H1 (cell line): ENCODE measurements around the gene UBXN11. TPM values are rescaled to one million over a fixed set of nuclear protein-coding genes. Genes with fewer than 3 reads are reported as not detected.
"Not testable (repeated sequence)": the region's sequence is repeated elsewhere in the genome, so short reads cannot be mapped to it uniquely, and the experiment has no call there.

ENCODE experiments used
- CTCF ChIA-PET: fragments of 300-600 bp; sonication (Branson Sonifier 250); formaldehyde crosslinking; loops from one replicate; lab custom pipeline; 2021; ENCODE audit not compliant: partially characterized antibody; lab: Charles Lee
- POLR2A ChIA-PET: fragments of 300-600 bp; sonication (Branson Sonifier 250); formaldehyde crosslinking; loops from one replicate; lab custom pipeline; 2021; ENCODE audit warnings: inconsistent platforms; ENCODE audit not compliant: partially characterized antibody; lab: Charles Lee
- DNase-seq, 2 experiments: peaks; one replicate each; pipeline versions ENCODE4 v3.0.0 to v3.0.0-alpha.2; 2010 to 2022; ENCODE audit warnings: low spot score in 2 of 2, low read depth in 1 of 2, mixed read lengths in 1 of 2
- FAIRE-seq: peaks from 2 replicates; lab custom pipeline; 2011; peaks lifted over from hg19 to GRCh38; lab: Jason Lieb, UNC
- H2AFZ ChIP-seq: 2 replicates; pipeline ENCODE4 v1.8.1; 2012; ENCODE audit warnings: low read length, inconsistent platforms
- H2AK5ac ChIP-seq: 2 replicates; pipeline ENCODE4 v1.6.1; 2013; ENCODE audit warnings: low read depth, low read length
- H2BK120ac ChIP-seq: replicated peaks from 2 replicates; pipeline ENCODE3; 2013; ENCODE audit warnings: low read depth, low read length, inconsistent platforms
- H2BK12ac ChIP-seq: 2 replicates; pipeline ENCODE4 v1.6.1; 2013; ENCODE audit warnings: low read depth, low read length
- H2BK15ac ChIP-seq: 2 replicates; pipeline ENCODE4 v1.6.1; 2013; ENCODE audit warnings: low read length
- H2BK20ac ChIP-seq: 2 replicates; pipeline ENCODE4 v1.6.1; 2013; ENCODE audit warnings: low read length
- H2BK5ac ChIP-seq: 2 replicates; pipeline ENCODE4 v1.6.1; 2013; ENCODE audit warnings: low read depth, low read length
- H3K14ac ChIP-seq: 2 replicates; pipeline ENCODE4 v1.6.1; 2013; ENCODE audit warnings: inconsistent platforms; ENCODE audit not compliant: insufficient read length
- H3K18ac ChIP-seq: 2 replicates; pipeline ENCODE4 v1.6.1; 2013; ENCODE audit warnings: low read length; ENCODE audit errors: extremely low read depth
- H3K23ac ChIP-seq: 2 replicates; pipeline ENCODE4 v1.6.1; 2013; ENCODE audit warnings: inconsistent platforms; ENCODE audit not compliant: insufficient read length
- H3K23me2 ChIP-seq: 2 replicates; pipeline ENCODE4 v1.6.1; 2013; ENCODE audit warnings: low read depth, low read length
- H3K27ac ChIP-seq: 2 replicates; pipeline ENCODE4 v1.6.1; 2011; ENCODE audit warnings: low read depth, low read length, inconsistent platforms
- H3K27me3 ChIP-seq, 4 experiments: replicated peaks in 1 of 4; 1 replicate in 1 of 4; 2 replicates in 3 of 4; pipeline versions ENCODE4 v1.6.1 to v1.8.1; 2011 to 2013; ENCODE audit warnings: low read length in 3 of 4, mild to moderate bottlenecking in 3 of 4, inconsistent platforms in 2 of 4, mixed read lengths in 2 of 4, moderate library complexity in 1 of 4; ENCODE audit not compliant: control insufficient read depth in 3 of 4, insufficient read depth in 3 of 4; ENCODE audit errors: extremely low read depth in 1 of 4
- H3K36me3 ChIP-seq, 4 experiments: 2 replicates each; pipeline versions ENCODE4 v1.6.1 to v1.8.1; 2011 to 2013; ENCODE audit warnings: mild to moderate bottlenecking in 4 of 4, low read length in 3 of 4, moderate library complexity in 2 of 4, control low read depth in 1 of 4, inconsistent platforms in 1 of 4; ENCODE audit not compliant: insufficient read depth in 4 of 4, control insufficient read depth in 2 of 4
- H3K4ac ChIP-seq: replicated peaks from 2 replicates; pipeline ENCODE3; 2013; ENCODE audit warnings: low read length, low read depth, mixed read lengths, inconsistent platforms; ENCODE audit not compliant: insufficient read length
- H3K4me1 ChIP-seq, 4 experiments: replicated peaks in 1 of 4; 1 replicate in 1 of 4; 2 replicates in 3 of 4; pipeline versions ENCODE4 v1.6.1 to v1.8.1; 2011 to 2013; ENCODE audit warnings: low read length in 3 of 4, inconsistent platforms in 2 of 4, mixed read lengths in 1 of 4; ENCODE audit not compliant: insufficient read depth in 4 of 4, control insufficient read depth in 3 of 4
- H3K4me2 ChIP-seq, 2 experiments: 2 replicates each; pipeline versions ENCODE4 v1.6.1 to v1.8.1; 2011 to 2013; ENCODE audit warnings: low read depth in 2 of 2, low read length in 2 of 2, control low read depth in 1 of 2, inconsistent platforms in 1 of 2, mild to moderate bottlenecking in 1 of 2; ENCODE audit not compliant: insufficient read depth in 1 of 2
- H3K4me3 ChIP-seq, 4 experiments: fragments of 200-600, 300-600 bp in 1 of 4; sonication (generic), shearing (Covaris generic), sonication (Bioruptor Twin) in 1 of 4; 2 replicates each; pipeline versions ENCODE4 v1.5.1 to v1.8.1; 2011 to 2016; ENCODE audit warnings: low read length in 4 of 4, low read depth in 3 of 4, control low read depth in 2 of 4, inconsistent platforms in 2 of 4, mild to moderate bottlenecking in 2 of 4, mixed read lengths in 1 of 4, moderate library complexity in 1 of 4; ENCODE audit not compliant: insufficient read depth in 2 of 4; ENCODE audit errors: extremely low read depth in 1 of 4
- H3K56ac ChIP-seq: replicated peaks from 2 replicates; pipeline ENCODE3; 2013; ENCODE audit warnings: low read depth, mild to moderate bottlenecking, mixed read lengths, low read length, inconsistent platforms; ENCODE audit not compliant: insufficient read length
- H3K79me1 ChIP-seq: 2 replicates; pipeline ENCODE4 v1.6.1; 2013; ENCODE audit warnings: low read depth, low read length, control low read depth
- H3K79me2 ChIP-seq, 2 experiments: 2 replicates each; pipeline versions ENCODE4 v1.6.1 to v1.8.1; 2012 to 2013; ENCODE audit warnings: low read length in 2 of 2, mild to moderate bottlenecking in 2 of 2, inconsistent platforms in 1 of 2; ENCODE audit not compliant: insufficient read depth in 2 of 2, control insufficient read depth in 1 of 2
- H3K9ac ChIP-seq, 4 experiments: replicated peaks in 1 of 4; 1 replicate in 1 of 4; 2 replicates in 3 of 4; pipeline versions ENCODE4 v1.6.1 to v1.8.1; 2011 to 2013; ENCODE audit warnings: low read depth in 3 of 4, low read length in 3 of 4, control low read depth in 2 of 4, mild to moderate bottlenecking in 2 of 4, moderate library complexity in 2 of 4, inconsistent platforms in 1 of 4; ENCODE audit errors: extremely low read depth in 1 of 4
- H3K9me3 ChIP-seq, 2 experiments: 2 replicates each; pipeline versions ENCODE4 v1.6.1 to v1.8.1; 2012 to 2013; ENCODE audit warnings: mild to moderate bottlenecking in 2 of 2, moderate library complexity in 2 of 2, control low read depth in 1 of 2, inconsistent platforms in 1 of 2, low read depth in 1 of 2, low read length in 1 of 2, mixed read lengths in 1 of 2; ENCODE audit not compliant: insufficient read depth in 2 of 2
- H4K20me1 ChIP-seq, 2 experiments: replicated peaks in 1 of 2; 2 replicates each; pipeline versions ENCODE3 to v1.8.1; 2011 to 2013; ENCODE audit warnings: inconsistent platforms in 2 of 2, low read length in 2 of 2, mild to moderate bottlenecking in 1 of 2; ENCODE audit not compliant: insufficient read depth in 2 of 2, control insufficient read depth in 1 of 2
- H4K5ac ChIP-seq: 2 replicates; pipeline ENCODE4 v1.6.1; 2013; ENCODE audit warnings: low read length, low read depth, mixed read lengths, inconsistent platforms; ENCODE audit not compliant: insufficient read length
- H4K8ac ChIP-seq: 2 replicates; pipeline ENCODE4 v1.8.0; 2013; ENCODE audit warnings: mild to moderate bottlenecking, moderate library complexity, low read length, inconsistent platforms; ENCODE audit not compliant: insufficient read depth; ENCODE audit errors: extremely low read depth
- H4K91ac ChIP-seq: replicated peaks from 2 replicates; pipeline ENCODE3; 2013; ENCODE audit warnings: low read length, mixed read lengths, inconsistent platforms; ENCODE audit not compliant: insufficient read length
- GTF2F1 ChIP-seq: IDR thresholded peaks from 2 replicates; pipeline ENCODE4 v1.6.1; 2012; ENCODE audit warnings: low read depth, low read length, improper control_type of control experiment, borderline replicate concordance
- POU5F1 ChIP-seq: IDR thresholded peaks from 2 replicates; pipeline ENCODE4 v1.6.1; 2011; ENCODE audit warnings: low read depth, mild to moderate bottlenecking, low read length, moderate library complexity
- WGBS, 2 experiments: shearing (Covaris generic) in 1 of 2; methylation state at CpG; one replicate each; pipeline versions ENCODE4 v1.1.6 to v1.1.7; 2013 to 2015; ENCODE audit warnings: low lambda C conversion rate in 2 of 2, mixed read lengths in 2 of 2, inconsistent platforms in 1 of 2, low coverage in 1 of 2, missing lambda C conversion rate in 1 of 2; ENCODE audit not compliant: insufficient replicate concordance in 2 of 2, insufficient coverage in 1 of 2, insufficient read length in 1 of 2; ENCODE audit errors: extremely low coverage in 1 of 2, missing lambda C conversion rate in 1 of 2; 5-methylcytosine and 5-hydroxymethylcytosine counted together
- polyA plus RNA-seq, 7 experiments: library from polyadenylated mRNA; depleted of rRNA in 3 of 7; stranded (reverse) in 5 of 7; unstranded in 2 of 7; fragments of >200 nt in 5 of 7; fragments of 200-250 nt in 2 of 7; gene quantifications; 1 replicate in 5 of 7; 2 replicates in 1 of 7; 4 replicates in 1 of 7; pipeline versions ENCODE4 v1.2.1 to v1.2.3, GENCODE V29; 2011 to 2013; ENCODE audit warnings: missing spikeins in 2 of 7, mixed read lengths in 2 of 7
- total RNA-seq: library from RNA; stranded (reverse); fragmentation: NEBNext Ultra II Directional; extraction: Animal tissue kit (Norgen Biotek cat#: 25700); gene quantifications from 2 replicates; pipeline ENCODE4 v1.2.1, GENCODE V29; 2021

Gene UBXN11
- total and polyA plus RNA-seq, 2 of the 8 experiments (the other 6 are each of a cell fraction or from before 2014, with no cell fraction given): 6.3 to 10.4 TPM

DNA sequence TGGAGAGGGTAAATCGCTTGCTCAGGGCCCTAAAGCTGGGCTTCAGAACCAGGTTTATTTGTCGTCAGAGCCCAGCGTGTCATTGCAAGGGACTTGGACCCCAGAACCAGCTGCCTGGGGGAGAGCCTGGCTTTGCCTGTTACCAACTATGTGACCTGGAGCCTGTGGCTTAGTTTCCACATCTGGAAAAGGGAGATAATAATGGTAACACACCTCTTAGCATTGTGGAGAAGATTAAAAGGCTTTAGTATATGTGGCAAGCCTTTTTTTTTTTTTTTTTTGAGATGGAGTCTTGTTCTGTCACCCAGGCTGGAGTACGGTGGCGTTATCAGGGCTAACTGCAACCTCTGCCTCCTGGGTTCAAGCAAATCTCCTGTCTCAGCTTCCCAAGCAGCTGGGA lies 23.8 kb upstream of the UBXN11 start (continued):
- TF ChIP-seq POU5F1 (no peak), GTF2F1 (no peak)

- not testable (repeated sequence) for H3K79me2 ChIP-seq, H4K91ac ChIP-seq, H2BK5ac ChIP-seq, H4K20me1 ChIP-seq, H3K4me3 ChIP-seq, H3K79me1 ChIP-seq, H3K23ac ChIP-seq, H3K9me3 ChIP-seq, H4K8ac ChIP-seq, H4K5ac ChIP-seq, H3K27me3 ChIP-seq, H3K14ac ChIP-seq, H2AK5ac ChIP-seq, DNase-seq, H3K18ac ChIP-seq, FAIRE-seq, H3K27ac ChIP-seq, H3K56ac ChIP-seq, H3K4me1 ChIP-seq, H2BK15ac ChIP-seq, H2BK12ac ChIP-seq, H3K9ac ChIP-seq, H2BK120ac ChIP-seq, H3K4me2 ChIP-seq, H2AFZ ChIP-seq, H3K23me2 ChIP-seq, H3K4ac ChIP-seq, H2BK20ac ChIP-seq
- 96% methylated on average over 3 of the region's 4 CpGs; no CpG with 5 or more reads in 1 of the 2 experiments for WGBS, 2 experiments
- POLR2A ChIA-PET: interaction anchor here (0.6 to 1.7 kb wide), 6 partner anchors 8 to 188 kb away, joined by 3 to 5 read pairs (median 3); no protein-coding TSS in a partner anchor
- CTCF ChIA-PET: interaction anchor here (0.7 to 57.0 kb wide), 7 partner anchors 7 to 138 kb away, joined by 3 to 1530 read pairs (median 10); partner anchors contain the start of genes CD52, SH3BGRL3 and UBXN11
- peaks cover 5 to 19% (median 16%) of the 10 kb centered on the region in 4 experiments; a peak in 6 of 8 replicates for H3K36me3 ChIP-seq
These were observed 22.9 kb upstream of the UBXN11 start for GRCh38 chr1:26329380-26329779.
